SK-N-SH (cell line): ENCODE results near the gene STX11.

Source experiments
- CHD2 ChIP-seq: fragments of 150-350 bp; IDR thresholded peaks from 2 replicates; pipeline ENCODE4 v1.6.1; 2018; ENCODE audit warnings: low read length; ENCODE audit not compliant: partially characterized antibody
- CTCF ChIP-seq: fragments of 200-600 bp; sonication (generic); IDR thresholded peaks from 2 replicates; pipeline ENCODE4 v1.6.1; 2017; ENCODE audit warnings: antibody characterized with exemption, mild to moderate bottlenecking, moderate library complexity
- FOXM1 ChIP-seq: IDR thresholded peaks from 2 replicates; pipeline ENCODE4 v1.4.0; 2012; ENCODE audit warnings: low read depth, mild to moderate bottlenecking
- RAD21 ChIP-seq: IDR thresholded peaks from 2 replicates; pipeline ENCODE4 v1.6.1; 2012; ENCODE audit warnings: mild to moderate bottlenecking, low read length

- TF ChIP-seq CTCF (no peak), CHD2 (no peak), FOXM1 (no peak), RAD21 (no peak)
These were observed 67.5 kb downstream of the STX11 start for GRCh38 chr6:144217797-144218196.
